PC-9 (cell line): Measurements from ENCODE around the gene CASP8AP2. TPM values are rescaled to one million over a fixed set of nuclear protein-coding genes. Genes with fewer than 3 reads are reported as not detected.

ENCODE experiments used
- BruUV-seq: library from RNA; stranded (reverse); fragments of 400-500 nt; replicated peaks from 2 replicates; lab custom pipeline; 2021; lab: Mats Ljungman, UMichigan
- CTCF ChIA-PET: fragments of 300-600 bp; sonication (Branson Sonifier 250); formaldehyde crosslinking; loops from one replicate; lab custom pipeline; 2022; ENCODE audit warnings: antibody characterized with exemption; lab: Charles Lee
- POLR2A ChIA-PET: fragments of 300-600 bp; sonication (Branson Sonifier 250); formaldehyde crosslinking; loops from one replicate; lab custom pipeline; 2022; ENCODE audit warnings: antibody characterized with exemption; ENCODE audit not compliant: unreplicated experiment; lab: Charles Lee
- DNase-seq, 2 experiments: peaks; one replicate each; pipeline versions ENCODE4 v3.0.0 to v3.0.0-alpha.2; 2015 to 2022; ENCODE audit warnings: mixed read lengths in 1 of 2
- H2AFZ ChIP-seq: fragments of 200-600 bp; sonication (generic); 2 replicates; pipeline ENCODE4 v1.8.1; 2017; ENCODE audit warnings: antibody characterized with exemption
- H3F3A ChIP-seq: fragments of 200-600 bp; sonication (generic); 2 replicates; pipeline ENCODE4 v1.8.1; 2017; ENCODE audit warnings: antibody characterized with exemption, mild to moderate bottlenecking, low read depth; ENCODE audit not compliant: insufficient read depth
- H3K27ac ChIP-seq: fragments of 200-600 bp; sonication (generic); 2 replicates; pipeline ENCODE4 v1.6.1; 2016; ENCODE audit warnings: mixed run types
- H3K27me3 ChIP-seq: fragments of 200-600 bp; sonication (generic); 2 replicates; pipeline ENCODE4 v1.6.1; 2016; ENCODE audit warnings: low read depth, mixed run types; ENCODE audit not compliant: insufficient read depth
- H3K36me3 ChIP-seq: fragments of 200-600 bp; sonication (generic); 2 replicates; pipeline ENCODE4 v1.6.1; 2016; ENCODE audit warnings: low read depth, mixed run types
- H3K4me1 ChIP-seq: fragments of 200-600 bp; sonication (generic); replicated peaks from 2 replicates; pipeline ENCODE4 v1.6.1; 2016; ENCODE audit warnings: mixed run types; ENCODE audit not compliant: insufficient read depth
- H3K4me2 ChIP-seq: fragments of 200-600 bp; sonication (generic); 2 replicates; pipeline ENCODE4 v1.6.1; 2017; ENCODE audit warnings: mixed run types
- H3K4me3 ChIP-seq: fragments of 200-600 bp; sonication (generic); 2 replicates; pipeline ENCODE4 v1.6.1; 2016; ENCODE audit warnings: mixed run types
- H3K79me2 ChIP-seq: fragments of 200-600 bp; sonication (generic); 2 replicates; pipeline ENCODE4 v1.6.1; 2017; ENCODE audit warnings: low read depth, mixed run types
- H3K9me2 ChIP-seq: fragments of 200-600 bp; sonication (generic); 2 replicates; pipeline ENCODE4 v1.8.1; 2017; ENCODE audit warnings: mild to moderate bottlenecking; ENCODE audit not compliant: insufficient read depth
- H3K9me3 ChIP-seq: fragments of 200-600 bp; sonication (generic); 2 replicates; pipeline ENCODE4 v1.8.1; 2016; ENCODE audit warnings: low read depth; ENCODE audit not compliant: insufficient read depth
- H4K20me1 ChIP-seq: fragments of 200-600 bp; sonication (generic); 2 replicates; pipeline ENCODE4 v1.8.1; 2017; ENCODE audit not compliant: insufficient read depth
- CTCF ChIP-seq: fragments of 200-600 bp; sonication (generic); conservative IDR thresholded peaks from 2 replicates; pipeline ENCODE4 v1.6.1; 2017; ENCODE audit warnings: mixed run types, antibody characterized with exemption, mild to moderate bottlenecking, moderate library complexity
- EZH2 ChIP-seq: fragments of 200-600 bp; sonication (generic); IDR thresholded peaks from 2 replicates; pipeline ENCODE4 v1.8.0; 2017; ENCODE audit warnings: antibody characterized with exemption, low read depth
- intact Hi-C: fragments of 100-400 bp; cut with micrococcal nuclease; formaldehyde crosslinking; loops from one replicate; pipeline ENCODE4 v1.10.0; 2022; ENCODE audit not compliant: unreplicated experiment
- total RNA-seq: library from RNA; stranded (reverse); gene quantifications from 2 replicates; pipeline ENCODE4 v1.2.3, GENCODE V29; 2021

The CASP8AP2 gene
- total RNA-seq, 1 experiment from 2014 or later, result 17.4 TPM

GRCh38 chr6:89793586-89793985 lies 36.1 kb upstream of the CASP8AP2 start:
- BruUV-seq, result no TSS peak
- Histone ChIP-seq H3K4me1 (no peaks in the 10 kb centered on the region), H3K79me2 (no peaks in the 10 kb centered on the region), H3K9me2 (no peaks in the 10 kb centered on the region), H3K4me3 (no peak overlapping the region), H3K27me3 (no peaks in the 10 kb centered on the region), H3F3A (no peaks in the 10 kb centered on the region), H4K20me1 (no peaks in the 10 kb centered on the region), H3K36me3 (no peaks in the 10 kb centered on the region), H3K9me3 (no peaks in the 10 kb centered on the region), H3K4me2 (no peak overlapping the region), H3K27ac (no peak overlapping the region), H2AFZ (no peak overlapping the region)
- no peak for DNase-seq
- CTCF ChIA-PET, result interaction anchor here (0.6 kb wide), 1 partner anchor 22 kb away, joined by 3 read pairs; no protein-coding TSS in a partner anchor
- TF ChIP-seq EZH2 (no peak), CTCF (no peak)
- intact Hi-C loops, result no loop called here
- POLR2A ChIA-PET, result no interaction called here

GRCh38 chr6:89794324-89794723 lies 35.4 kb upstream of the CASP8AP2 start:
- Histone ChIP-seq H3K9me3 (no peaks in the 10 kb centered on the region), H2AFZ (no peak overlapping the region), H3K27ac (no peak overlapping the region), H3K4me1 (no peaks in the 10 kb centered on the region), H3K27me3 (no peaks in the 10 kb centered on the region), H4K20me1 (no peaks in the 10 kb centered on the region), H3K79me2 (no peaks in the 10 kb centered on the region), H3K36me3 (no peaks in the 10 kb centered on the region), H3K4me2 (no peak overlapping the region), H3K9me2 (no peaks in the 10 kb centered on the region), H3K4me3 (no peak overlapping the region), H3F3A (no peaks in the 10 kb centered on the region)
- no TSS peak for BruUV-seq
- intact Hi-C loops, result no loop called here
- POLR2A ChIA-PET, result no interaction called here
- TF ChIP-seq CTCF, result no peak
- TF ChIP-seq EZH2, result no peak
- CTCF ChIA-PET, result no interaction called here
- no peak for DNase-seq

DNA sequence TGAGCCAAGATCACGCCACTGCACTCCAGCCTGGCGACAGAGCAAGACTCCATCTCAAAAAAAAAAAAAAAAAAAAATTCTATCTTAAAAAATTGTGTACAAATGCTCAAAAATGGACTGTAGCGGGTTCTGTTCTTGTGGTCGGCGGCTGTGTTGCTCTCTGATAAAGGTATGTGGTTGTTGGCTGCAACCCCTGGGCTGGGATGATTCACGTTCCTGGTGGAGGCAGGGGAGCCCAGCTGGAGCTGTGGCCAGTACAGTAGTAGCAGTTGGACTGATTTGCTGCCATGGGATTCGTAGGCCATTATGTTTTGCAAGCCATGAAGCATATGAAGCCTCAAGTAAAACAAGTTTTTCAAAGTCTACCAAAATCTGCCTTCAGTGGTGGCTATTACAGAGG lies 32.4 kb upstream of the CASP8AP2 start:
- no peaks in the 10 kb centered on the region; the same call in 1 of the 2 replicates for H3K36me3 ChIP-seq

More for the DNA sequence above, 32.4 kb upstream of the CASP8AP2 start:
- H2AFZ ChIP-seq, result no peak overlapping the region
- no peak for DNase-seq
- intact Hi-C loops, result no loop called here
- no peaks in the 10 kb centered on the region for H3K9me2 ChIP-seq
- BruUV-seq, result no TSS peak
- no peaks in the 10 kb centered on the region for H4K20me1 ChIP-seq
- no peaks in the 10 kb centered on the region for H3F3A ChIP-seq
- TF ChIP-seq CTCF (no peak), EZH2 (no peak)
- ChIA-PET CTCF (no interaction called here), POLR2A (no interaction called here)
- H3K4me1 ChIP-seq, result no peaks in the 10 kb centered on the region
- H3K9me3 ChIP-seq, result no peaks in the 10 kb centered on the region
- H3K4me3 ChIP-seq, result no peak overlapping the region
- no peak overlapping the region for H3K4me2 ChIP-seq
- H3K27ac ChIP-seq, result no peak overlapping the region
- no peaks in the 10 kb centered on the region for H3K79me2 ChIP-seq
- no peaks in the 10 kb centered on the region for H3K27me3 ChIP-seq
